Measurements from ENCODE around the gene RBM47.
"Not testable (repeated sequence)": the region's sequence is repeated elsewhere in the genome, so short reads cannot be mapped to it uniquely, and the experiment has no call there.

RBM47 gene

DNA sequence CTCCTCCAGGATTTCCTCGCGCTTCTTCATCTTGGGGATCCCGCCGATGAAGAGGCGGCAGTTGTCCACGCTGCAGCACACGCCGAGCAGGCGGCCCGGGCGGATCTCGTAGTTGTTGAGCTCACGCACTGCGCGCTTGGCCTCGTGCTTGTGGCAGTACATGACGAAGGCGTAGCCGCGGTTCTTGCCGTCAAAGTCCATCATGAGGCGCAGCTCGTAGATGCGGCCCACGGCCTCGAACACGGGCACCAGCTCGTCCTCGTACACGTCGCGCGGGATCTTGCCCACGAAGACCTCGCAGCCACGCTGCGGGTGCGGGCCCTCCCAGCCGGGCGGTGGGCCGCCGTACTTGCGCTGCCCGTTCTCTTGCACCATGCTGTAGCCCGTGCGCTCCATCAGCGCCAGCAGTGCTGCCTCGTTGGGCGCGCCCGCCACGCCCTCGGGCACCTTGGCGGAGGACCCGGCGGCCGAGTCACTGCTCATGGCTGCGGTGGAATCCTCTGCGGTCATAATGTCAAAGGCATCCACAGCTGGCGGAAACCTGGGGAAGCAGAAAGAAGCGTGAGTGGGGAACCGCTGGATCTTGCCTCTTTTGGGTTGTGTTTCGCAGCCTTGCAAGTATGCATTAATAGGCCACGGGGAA lies 191.2 kb downstream of the RBM47 start:
- DNase-seq: no peak

DNA sequence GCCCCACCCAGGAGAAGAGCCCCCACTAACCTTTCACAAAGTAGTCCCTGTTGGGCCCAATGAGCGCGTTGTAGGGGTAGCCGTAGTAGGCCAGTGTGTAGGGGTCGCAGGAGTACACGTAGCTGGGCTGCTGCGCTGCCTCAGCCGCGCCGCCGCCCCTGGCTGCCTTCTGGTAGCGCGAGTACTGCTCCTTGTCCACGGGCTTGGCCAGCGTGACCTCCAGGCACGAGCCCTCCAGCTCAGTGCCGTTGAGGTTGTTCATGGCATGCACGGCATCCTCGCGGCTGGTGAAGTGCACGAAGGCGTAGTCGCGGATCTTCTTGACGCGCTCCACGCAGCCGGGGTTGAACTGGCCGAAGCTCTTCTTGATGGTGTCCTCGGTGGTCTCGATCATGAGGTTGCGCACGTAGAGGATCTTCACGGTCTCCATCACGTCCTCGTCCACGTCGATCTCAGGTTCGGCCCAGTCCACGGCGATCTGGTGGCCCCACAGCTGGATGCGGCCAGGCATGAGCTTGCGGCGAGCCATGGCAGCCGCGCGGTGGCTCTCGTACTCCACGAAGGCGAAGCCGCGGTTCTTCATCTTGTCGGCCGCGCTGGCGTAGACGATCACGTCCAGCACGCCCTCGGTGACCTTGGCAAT lies 191.8 kb downstream of the RBM47 start:
- no peak for DNase-seq

DNA sequence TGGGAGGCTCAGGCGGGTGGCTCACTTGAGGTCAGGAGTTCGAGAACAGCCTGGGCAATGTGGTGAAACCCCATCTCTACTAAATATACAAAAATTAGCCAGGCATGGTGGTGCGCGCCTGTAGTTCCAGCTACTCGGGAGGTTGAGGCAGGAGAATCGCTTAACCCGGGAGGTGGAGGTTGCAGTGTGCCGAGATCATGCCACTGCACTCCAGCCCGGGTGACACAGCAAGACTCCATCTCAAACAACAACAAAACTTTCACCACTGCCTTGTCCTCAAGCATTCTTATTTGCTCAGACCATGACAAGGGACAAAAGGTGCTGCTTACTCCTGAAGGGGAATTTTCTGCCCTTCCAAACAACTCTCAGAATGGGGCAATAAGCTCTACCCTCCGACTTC lies 194.4 kb downstream of the RBM47 start:
- DNase-seq: not testable (repeated sequence)

DNA sequence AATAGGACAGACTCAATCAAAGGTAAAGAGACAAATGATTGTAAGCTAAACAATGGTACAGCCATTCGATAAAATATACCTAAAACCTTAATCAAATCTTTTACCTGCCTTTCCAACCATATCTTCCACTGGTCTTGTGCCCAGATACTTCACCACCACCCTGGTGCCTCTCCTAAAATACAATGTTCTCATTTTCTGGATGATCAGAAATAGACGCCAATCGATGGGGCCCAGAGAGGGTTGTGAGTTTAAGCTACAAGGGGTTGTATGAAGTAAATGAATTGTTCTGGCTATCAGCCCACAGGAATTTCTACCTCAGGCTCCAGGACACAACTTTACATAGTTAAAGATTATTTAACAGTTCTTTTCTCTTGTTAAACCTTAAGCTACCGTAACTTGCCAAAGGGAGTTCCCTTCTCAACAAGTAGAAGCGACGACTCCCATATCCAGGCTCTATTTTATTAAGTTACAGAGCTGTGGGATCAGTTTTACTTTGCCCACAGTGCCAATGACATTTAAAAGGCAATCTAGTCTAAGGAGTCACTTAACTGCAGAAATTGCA lies 195.5 kb downstream of the RBM47 start:
- DNase-seq: no peak

DNA sequence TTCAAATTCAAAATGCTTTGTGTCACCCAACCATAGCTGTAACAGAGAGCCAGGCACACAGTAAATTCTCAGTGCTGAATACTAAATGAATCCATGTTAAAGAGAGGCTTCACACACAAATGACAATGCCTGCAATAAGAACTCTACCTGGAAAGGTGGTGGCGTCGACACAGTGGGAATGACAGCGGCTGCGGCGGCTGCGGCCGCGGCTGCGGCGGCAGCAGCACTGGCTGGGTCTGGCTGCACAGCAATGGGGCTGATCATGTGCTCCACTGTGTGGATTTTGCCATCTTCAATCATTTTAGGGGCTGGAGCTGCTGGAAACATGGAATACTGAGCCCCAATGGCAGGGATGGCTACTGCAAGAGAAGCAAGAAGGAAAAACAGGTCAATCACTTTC lies 197.2 kb downstream of the RBM47 start:
- no peak for DNase-seq

DNA sequence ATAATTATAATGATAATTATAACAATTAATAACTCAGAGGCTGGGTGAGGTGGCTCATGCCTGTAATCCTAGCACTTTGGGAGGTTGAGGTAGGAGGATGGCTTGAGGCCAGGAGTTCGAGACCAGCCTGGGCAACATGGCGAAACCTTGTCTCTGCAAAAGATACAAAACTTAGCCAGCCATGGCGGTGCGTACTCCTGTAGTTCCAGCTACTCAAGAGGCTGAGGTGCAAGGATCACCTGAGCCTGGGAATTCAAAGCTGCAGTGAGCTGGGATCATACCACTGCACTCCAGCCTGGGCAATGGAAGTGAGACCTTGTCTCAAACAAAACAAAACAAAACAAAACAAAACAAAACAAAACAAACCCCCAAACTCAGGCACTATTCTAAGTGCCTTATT lies 201.8 kb downstream of the RBM47 start:
- DNase-seq: not testable (repeated sequence)

DNA sequence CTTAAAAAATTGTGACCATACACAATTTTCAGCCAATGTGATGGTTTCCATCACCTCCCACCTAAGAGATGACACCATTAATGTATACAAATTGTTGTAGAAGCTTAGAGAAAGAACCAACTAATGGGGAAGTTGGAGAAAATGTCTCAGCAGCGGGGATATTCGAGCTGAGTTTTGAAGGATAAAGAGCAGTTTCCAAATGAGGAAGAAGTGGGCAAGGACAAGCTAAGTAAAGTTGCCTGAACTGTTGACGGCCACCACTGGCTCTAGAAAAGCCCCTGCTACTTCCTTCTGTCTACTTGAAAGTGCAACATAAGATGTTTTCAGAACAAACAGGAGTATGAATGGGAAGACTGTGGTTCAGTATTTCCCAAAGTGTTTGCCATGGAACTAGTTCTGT lies 202.5 kb downstream of the RBM47 start:
- no peak for DNase-seq

DNA sequence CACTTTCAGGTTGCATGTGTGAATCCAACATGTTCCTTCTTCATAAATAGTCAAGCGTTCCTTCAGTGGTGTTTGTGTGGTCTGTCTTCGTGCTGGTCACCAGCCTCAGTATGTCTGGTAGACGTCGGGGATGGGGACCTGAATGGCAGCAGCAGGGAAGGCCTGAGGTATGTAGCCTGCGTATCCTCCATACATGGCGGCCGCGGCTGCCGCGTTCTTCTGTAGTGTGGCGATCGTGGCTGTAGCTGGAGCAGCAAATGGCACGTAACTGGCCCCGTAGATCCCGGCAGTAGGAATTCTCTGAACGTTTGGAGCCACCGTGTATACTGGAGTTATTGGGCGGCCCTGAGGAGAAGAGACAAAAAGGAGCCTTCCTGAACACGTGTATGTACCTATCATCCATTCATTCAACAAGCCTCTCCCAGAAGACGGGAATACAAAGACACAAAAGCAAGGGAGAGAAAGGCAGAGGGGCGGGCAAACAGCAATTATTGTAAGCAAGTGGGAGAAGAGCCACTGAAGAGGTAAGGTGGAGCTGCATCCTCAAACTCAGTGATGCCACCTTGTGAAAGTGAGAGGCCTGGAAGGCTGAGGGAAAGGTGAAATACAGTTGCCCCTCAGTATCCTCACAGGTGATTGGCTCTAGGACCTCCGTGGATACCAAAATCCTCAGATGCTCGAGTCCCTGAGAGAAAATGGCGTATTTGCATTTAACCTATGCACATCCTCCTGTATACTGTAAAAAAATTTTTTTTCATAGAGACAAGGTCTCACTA lies 203.7 kb downstream of the RBM47 start:
- DNase-seq: no peak

DNA sequence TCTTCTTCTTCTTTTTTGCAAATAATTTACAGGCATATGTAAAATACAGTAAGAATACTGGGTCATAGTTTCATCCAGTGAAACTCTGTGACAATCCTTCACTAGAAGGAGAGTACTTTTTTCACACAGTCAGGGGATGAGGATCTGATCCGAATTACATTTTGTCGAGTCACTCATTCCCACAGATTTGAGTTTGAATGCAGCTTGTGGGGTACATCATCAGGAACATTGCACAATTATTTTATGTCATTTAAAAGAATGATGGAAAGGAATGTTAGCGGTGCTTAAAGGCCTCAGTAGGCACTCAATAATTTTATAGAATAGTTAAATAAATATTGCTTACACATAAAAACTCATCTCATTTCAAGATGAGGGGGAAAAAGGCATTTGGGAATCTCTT lies 205.9 kb downstream of the RBM47 start:
- no peak for DNase-seq

DNA sequence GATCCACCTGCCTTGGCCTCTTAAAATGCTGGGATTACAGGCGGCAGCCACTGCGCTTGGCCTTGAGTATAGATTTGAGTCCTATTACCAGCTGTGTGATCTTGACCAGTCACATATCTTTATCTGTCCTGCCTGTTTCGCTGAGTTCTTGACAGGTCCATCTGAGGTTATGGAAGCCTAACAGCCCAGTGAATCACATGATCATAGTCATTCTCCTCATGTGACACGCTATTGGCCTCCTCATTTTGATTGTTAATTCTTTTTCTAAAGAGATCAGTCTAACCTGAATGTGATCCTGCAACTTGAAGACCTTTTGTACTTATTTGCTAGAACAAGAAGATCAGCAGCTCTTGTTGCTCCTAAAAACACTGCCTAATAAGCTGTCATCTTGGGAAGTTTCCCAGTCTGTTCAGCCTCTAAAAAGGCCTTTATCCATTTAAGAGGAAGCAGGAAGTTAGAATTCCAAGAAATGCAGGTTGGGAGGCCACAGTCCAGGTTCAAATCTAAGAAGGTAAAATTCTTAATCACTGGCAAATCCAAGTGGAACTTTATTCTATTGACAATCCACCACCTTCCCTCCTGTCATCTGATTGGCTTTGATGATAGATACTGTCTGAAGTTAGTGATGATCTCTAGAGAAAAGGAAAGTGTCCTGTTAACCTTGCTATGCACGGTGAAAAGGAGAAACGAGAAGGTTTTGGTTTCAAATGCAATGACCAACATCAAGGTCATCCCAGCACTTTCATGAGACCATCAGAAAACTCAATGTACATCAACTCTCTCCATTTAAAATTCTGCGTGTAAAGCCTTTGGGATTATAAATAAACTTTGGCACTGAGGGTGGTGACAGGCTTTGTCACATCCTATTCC lies 207.6 kb downstream of the RBM47 start:
- DNase-seq: no peak

DNA sequence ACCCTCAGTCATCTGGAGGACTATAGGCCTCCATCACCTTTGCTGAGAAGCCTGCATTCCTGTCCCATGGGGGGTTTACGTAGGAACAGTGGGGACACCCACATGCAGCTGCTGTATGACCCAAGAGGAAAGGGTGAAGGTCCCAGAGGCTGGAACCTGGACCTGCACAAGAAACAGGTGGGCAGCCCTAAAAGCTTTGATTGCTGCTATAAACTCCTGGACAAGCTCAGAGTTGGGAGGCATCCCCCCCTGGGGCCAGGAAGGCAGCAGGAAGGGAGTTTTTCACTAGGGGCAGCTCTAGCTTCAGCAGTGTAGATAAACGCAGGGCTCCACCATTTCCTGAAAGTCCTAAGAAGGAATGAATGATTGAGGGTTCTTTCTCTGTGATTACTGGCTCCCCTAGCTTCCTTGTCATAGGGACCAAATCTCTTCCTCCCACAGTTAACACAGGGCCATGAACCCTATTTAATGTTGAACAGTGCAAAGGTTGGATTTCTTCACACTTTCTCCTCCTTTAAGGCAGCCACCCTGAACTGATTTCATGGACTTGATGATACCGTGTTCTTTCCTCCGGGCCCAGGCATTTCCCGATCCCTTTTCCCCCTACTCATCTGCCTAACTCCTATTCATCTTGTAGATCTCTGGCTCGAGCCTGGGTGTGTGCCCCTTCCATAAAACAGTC lies 210.3 kb downstream of the RBM47 start:
- no peak for DNase-seq

DNA sequence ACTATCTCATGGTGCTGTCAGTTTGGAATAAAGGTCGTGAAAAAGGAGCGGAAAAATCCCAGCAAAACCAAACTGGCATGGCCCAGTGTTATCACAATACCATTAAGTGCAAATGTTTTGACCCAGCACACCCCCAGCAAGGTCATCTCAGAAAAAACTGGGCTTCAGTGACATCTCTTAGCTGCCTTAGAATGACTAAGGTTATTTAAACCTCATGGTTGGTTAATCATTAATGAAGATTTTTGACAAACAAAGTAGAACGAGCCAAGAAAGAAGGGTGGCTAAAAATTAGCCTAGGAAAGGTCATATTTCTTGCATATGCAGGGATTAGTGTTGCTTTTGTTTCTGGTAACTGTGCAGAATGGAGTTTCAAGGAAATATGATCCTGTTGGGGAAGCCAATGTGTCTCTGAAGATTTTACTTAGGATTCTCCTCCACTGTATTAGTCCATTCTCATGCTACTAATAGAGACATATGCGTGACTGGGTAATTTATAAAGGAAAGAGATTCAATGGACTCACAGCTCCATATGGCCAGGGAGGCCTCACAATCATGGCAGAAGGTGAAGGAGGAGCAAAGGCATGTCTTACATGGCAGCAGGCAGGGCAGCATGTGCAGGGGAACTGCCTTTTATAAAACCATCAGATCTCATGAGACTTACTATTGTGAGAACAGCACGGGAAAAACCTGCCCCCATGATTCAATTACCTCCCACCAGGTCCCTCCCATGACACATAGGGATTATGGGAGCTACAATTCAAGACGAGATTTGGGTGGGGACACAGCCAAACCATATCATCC lies 211.0 kb downstream of the RBM47 start:
- DNase-seq: no peak

DNA sequence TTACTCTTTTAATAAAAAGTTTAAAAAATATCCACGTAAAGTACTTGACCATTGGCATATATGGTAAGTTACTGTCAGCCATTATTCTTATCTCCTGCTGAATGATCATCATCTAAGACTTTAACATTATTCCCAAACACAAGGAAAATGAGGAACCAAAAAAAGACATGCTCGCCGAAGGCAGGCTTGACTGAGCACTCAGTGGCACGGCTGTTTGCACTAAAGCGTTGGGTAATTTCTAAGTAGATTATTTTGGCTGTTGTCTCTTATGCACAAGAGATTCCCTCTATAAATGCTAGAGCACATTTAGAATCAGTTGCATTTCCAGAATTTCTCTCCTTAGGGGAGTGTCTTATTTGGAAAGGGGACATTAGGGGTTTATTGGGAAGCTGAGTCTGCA lies 211.7 kb downstream of the RBM47 start:
- DNase-seq: no peak

DNA sequence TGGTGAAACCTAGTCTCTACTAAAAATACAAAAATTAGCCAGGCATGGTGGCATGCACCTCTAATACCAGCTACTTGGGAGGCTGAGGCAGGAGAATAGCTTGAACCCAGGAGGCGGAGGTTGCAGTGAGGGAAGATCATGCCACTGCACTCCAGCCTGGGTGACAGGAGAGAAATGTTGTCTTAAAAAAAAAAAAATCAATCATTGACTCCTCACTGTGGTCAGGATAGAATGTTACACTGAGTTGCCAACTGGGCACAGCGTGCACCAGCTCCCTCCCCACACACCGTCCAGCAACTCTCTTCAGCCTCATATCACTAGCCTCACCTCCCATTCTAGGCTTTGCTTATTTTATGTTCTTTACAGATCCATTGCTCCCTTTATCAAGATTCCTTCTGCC lies 215.0 kb downstream of the RBM47 start:
- DNase-seq: no peak

DNA sequence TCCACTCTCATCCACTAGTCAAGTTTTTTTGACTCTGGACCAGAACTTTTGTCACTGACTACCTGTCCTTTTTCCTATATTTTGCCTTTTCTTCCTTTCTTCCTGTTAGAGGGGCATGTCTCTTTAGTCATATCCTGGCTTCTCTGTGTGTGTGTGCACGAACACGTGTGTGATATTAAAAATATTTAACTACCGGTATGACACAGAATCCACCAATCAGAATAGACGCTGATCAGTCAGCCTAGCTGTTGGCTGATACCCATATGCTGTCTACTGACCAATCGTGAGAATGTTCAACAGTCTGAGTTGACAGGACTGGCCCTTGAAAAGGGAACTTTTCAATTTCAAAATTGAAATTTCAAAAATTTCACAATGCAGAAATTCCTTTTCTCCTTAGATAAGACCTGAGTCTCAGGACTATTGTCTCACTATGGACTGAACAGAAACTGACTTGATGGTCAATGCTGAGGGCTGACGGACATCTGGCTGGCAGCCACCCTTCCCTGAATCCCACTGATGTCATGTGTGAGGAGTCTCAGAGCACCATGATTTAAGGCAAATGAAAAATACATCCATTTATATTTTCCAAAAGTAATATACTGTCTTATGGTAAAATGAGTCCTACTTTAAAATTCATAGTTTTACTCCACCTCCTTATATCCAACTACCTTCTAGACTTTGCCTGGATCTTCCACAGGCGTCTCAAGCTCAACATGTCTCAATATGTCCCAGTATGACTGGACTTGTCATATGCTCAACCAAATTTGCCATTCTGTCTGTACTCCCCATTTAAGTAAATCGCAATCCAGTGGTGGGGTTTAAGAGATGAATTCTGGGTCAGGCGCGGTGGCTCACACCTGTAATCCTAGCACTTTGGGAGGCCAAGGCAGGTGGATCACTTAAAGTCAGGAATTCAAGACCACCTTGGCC lies 216.5 kb downstream of the RBM47 start:
- no peak for DNase-seq

DNA sequence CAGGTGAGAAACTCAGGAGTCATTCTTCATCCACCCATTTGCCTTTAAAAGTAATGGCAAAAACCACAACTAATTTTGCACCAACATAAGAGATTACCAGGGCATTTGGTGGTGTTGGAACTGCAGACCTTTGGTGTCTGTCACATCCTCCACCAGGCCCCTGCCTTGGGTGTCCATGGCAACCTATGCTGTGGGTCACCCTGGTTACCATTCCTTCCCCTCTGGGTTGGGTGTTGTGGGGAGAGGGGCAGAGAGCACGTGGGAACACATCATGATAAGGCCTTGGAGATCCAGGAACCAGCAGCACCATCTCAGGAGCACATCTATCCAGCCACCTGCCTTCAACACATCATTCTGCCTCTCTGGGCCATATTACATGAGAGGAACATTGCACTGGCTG lies 217.3 kb downstream of the RBM47 start:
- DNase-seq: no peak

DNA sequence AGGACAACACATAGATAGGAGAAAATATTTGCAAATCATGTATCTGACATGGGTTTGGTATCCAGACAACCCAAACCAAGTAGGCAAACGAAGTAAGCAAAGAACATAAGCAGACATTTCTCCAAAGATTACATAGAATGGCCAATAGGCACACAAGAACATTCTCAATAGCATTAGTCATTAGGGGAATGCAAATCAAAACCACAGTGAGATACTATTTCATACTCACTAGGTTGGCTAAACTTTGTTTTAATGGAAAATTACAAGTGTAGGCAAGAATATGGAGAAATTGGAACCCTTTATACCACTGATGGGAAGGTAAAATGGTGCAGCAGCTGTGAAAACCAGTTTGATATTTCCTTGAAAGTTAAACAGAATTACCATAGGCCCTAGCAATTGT lies 219.8 kb downstream of the RBM47 start:
- DNase-seq: no peak

DNA sequence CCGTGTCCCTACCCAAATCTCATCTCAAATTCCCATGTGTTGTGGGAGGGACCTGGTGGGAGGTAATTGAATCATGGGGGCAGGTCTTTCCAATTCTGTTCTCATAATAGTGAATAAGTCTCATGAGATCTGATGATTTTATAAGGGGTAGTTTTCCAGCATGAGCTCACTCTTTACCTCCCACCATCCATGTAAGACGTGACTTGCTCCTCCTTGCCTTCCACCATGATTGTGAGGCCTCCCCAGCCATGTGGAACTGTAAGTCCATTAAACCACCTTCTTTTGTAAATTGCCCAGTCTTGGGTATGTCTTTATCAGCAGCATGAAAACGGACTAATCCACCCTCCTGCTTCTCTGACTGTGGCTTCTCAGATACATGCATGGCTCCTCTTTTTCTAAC lies 222.2 kb downstream of the RBM47 start:
- DNase-seq: not testable (repeated sequence)

DNA sequence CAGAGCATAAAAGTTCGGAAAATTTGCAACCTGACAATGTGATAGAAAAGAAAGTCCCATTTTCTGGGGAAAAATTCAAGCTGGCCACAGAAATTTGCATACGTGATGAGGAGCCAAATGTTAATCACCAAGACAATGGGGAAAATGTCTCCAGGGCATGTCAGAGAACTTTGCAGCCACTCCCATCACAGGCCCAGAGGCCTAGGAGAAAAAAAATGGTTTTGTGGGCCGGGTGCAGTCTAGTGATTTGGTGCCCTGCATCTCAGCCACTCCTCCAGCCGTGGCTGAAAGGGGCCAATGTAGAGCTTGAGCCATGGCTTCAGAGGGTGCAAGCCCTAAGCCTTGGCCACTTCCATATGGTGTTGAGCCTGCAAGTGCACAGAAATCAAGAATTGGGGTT lies 223.3 kb downstream of the RBM47 start:
- no peak for DNase-seq

DNA sequence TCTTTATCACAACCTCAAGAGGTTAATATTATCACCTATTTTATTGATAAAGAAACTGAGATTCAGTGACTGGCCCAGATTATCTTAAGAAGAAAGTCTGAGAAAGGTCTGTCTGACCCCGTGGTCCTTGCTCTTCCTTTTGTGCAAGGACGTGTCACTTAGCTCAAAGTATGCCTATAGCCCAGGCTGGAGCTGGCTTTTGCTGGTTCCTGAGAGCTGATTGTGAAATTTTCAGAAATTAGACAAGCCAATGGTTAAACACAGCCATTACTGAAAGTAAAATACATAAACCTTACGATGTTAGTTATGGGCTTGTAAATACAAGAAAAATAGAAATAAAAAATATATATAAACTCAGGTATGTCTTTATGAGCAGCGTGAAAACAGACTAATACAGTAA lies 224.5 kb downstream of the RBM47 start:
- DNase-seq: no peak

All from C1 segment of cervical spinal cord (tissue), 14 donors.